Activated naive CD4-positive, alpha-beta T cell treated with anti-CD3 and anti-CD28 coated beads, Interleukin-2, amount 10 ng/mL, durations not matched to agents 7 days and 5 days (primary cell): ENCODE data around the gene PIAS2.

ENCODE experiments used
- CTCF ChIA-PET: fragments of 350-600 bp; sonication (Branson Sonifier 250); formaldehyde crosslinking; loops from one replicate; lab custom pipeline; 2021; ENCODE audit warnings: antibody characterized with exemption; lab: Charles Lee
- DNase-seq: peaks from one replicate; pipeline ENCODE4 v3.0.0-alpha.2; 2020
- H3K27ac Mint-ChIP-seq: one replicate; pipeline ENCODE4 v1.8.0; 2021; ENCODE audit warnings: mild to moderate bottlenecking, moderate library complexity, mixed read lengths
- H3K27me3 Mint-ChIP-seq: one replicate; pipeline ENCODE4 v1.8.0; 2021; ENCODE audit warnings: mild to moderate bottlenecking, mixed read lengths
- H3K36me3 Mint-ChIP-seq: one replicate; pipeline ENCODE4 v1.8.0; 2021; ENCODE audit warnings: mixed read lengths
- H3K4me1 Mint-ChIP-seq: one replicate; pipeline ENCODE4 v1.8.0; 2021; ENCODE audit warnings: mixed read lengths
- H3K4me3 Mint-ChIP-seq: one replicate; pipeline ENCODE4 v1.8.0; 2021; ENCODE audit warnings: mild to moderate bottlenecking, moderate library complexity, mixed read lengths
- H3K9me3 Mint-ChIP-seq: one replicate; pipeline ENCODE4 v1.8.0; 2021; ENCODE audit warnings: mixed read lengths

Gene PIAS2

GRCh38 chr18:46787674-46788073 is 129.6 kb downstream of the PIAS2 start:
- no peak overlapping the region for H3K27ac Mint-ChIP-seq
- no peak for DNase-seq
- no peaks in the 10 kb centered on the region for H3K27me3 Mint-ChIP-seq
- no peaks in the 10 kb centered on the region for H3K36me3 Mint-ChIP-seq
- CTCF ChIA-PET = interaction anchor here (0.6 kb wide), 1 partner anchor 172 kb away, joined by 3 read pairs; no protein-coding TSS in a partner anchor
- H3K9me3 Mint-ChIP-seq = peaks cover 3% of the 10 kb centered on the region
- no peaks in the 10 kb centered on the region for H3K4me1 Mint-ChIP-seq
- no peak overlapping the region for H3K4me3 Mint-ChIP-seq

GRCh38 chr18:46772357-46772756 is 144.9 kb downstream of the PIAS2 start:
- Mint-ChIP-seq H3K36me3 (no peaks in the 10 kb centered on the region), H3K4me3 (no peak overlapping the region), H3K9me3 (no peaks in the 10 kb centered on the region), H3K27me3 (peaks cover 10% of the 10 kb centered on the region), H3K4me1 (no peaks in the 10 kb centered on the region), H3K27ac (no peak overlapping the region)
- no peak for DNase-seq
- CTCF ChIA-PET = no interaction called here

- H3K27ac Mint-ChIP-seq = no peak overlapping the region
- H3K4me3 Mint-ChIP-seq = no peak overlapping the region
- no peaks in the 10 kb centered on the region for H3K36me3 Mint-ChIP-seq
- peaks cover 10% of the 10 kb centered on the region for H3K27me3 Mint-ChIP-seq
- H3K9me3 Mint-ChIP-seq = no peaks in the 10 kb centered on the region
- DNase-seq = no peak
- CTCF ChIA-PET = no interaction called here
- H3K4me1 Mint-ChIP-seq = no peaks in the 10 kb centered on the region
These were observed 146.2 kb downstream of the PIAS2 start for GRCh38 chr18:46771141-46771540.

GRCh38 chr18:46770708-46771107 is 146.6 kb downstream of the PIAS2 start:
- CTCF ChIA-PET = no interaction called here
- Mint-ChIP-seq H3K9me3 (no peaks in the 10 kb centered on the region), H3K27me3 (peaks cover 11% of the 10 kb centered on the region), H3K36me3 (no peaks in the 10 kb centered on the region), H3K27ac (no peak overlapping the region), H3K4me3 (no peak overlapping the region), H3K4me1 (no peaks in the 10 kb centered on the region)
- DNase-seq = no peak

- Mint-ChIP-seq H3K9me3 (no peaks in the 10 kb centered on the region), H3K4me3 (no peak overlapping the region), H3K36me3 (no peaks in the 10 kb centered on the region), H3K27ac (no peak overlapping the region), H3K4me1 (no peaks in the 10 kb centered on the region), H3K27me3 (peaks cover 19% of the 10 kb centered on the region)
- CTCF ChIA-PET = no interaction called here
- DNase-seq = no peak
These were observed 149.0 kb downstream of the PIAS2 start for GRCh38 chr18:46768166-46768921.

GRCh38 chr18:46767217-46767616 is 150.1 kb downstream of the PIAS2 start:
- Mint-ChIP-seq H3K27ac (no peak overlapping the region), H3K27me3 (peaks cover 26% of the 10 kb centered on the region), H3K36me3 (no peaks in the 10 kb centered on the region), H3K9me3 (no peaks in the 10 kb centered on the region), H3K4me1 (no peaks in the 10 kb centered on the region), H3K4me3 (no peak overlapping the region)
- DNase-seq = no peak
- CTCF ChIA-PET = no interaction called here

GRCh38 chr18:46764586-46764985 is 152.7 kb downstream of the PIAS2 start:
- H3K36me3 Mint-ChIP-seq = no peaks in the 10 kb centered on the region
- H3K27ac Mint-ChIP-seq = no peak overlapping the region
- peaks cover 30% of the 10 kb centered on the region for H3K27me3 Mint-ChIP-seq
- H3K4me1 Mint-ChIP-seq = no peaks in the 10 kb centered on the region
- H3K9me3 Mint-ChIP-seq = no peaks in the 10 kb centered on the region
- no peak overlapping the region for H3K4me3 Mint-ChIP-seq
- CTCF ChIA-PET = no interaction called here
- DNase-seq = no peak

GRCh38 chr18:46761059-46761769 is 156.1 kb downstream of the PIAS2 start:
- no peak for DNase-seq
- Mint-ChIP-seq H3K27me3 (peaks cover 56% of the 10 kb centered on the region), H3K9me3 (no peaks in the 10 kb centered on the region), H3K36me3 (no peaks in the 10 kb centered on the region), H3K27ac (no peak overlapping the region), H3K4me1 (peaks cover 6% of the 10 kb centered on the region), H3K4me3 (no peak overlapping the region)
- CTCF ChIA-PET = no interaction called here

- Mint-ChIP-seq H3K4me3 (no peak overlapping the region), H3K27me3 (peaks cover 62% of the 10 kb centered on the region), H3K36me3 (no peaks in the 10 kb centered on the region), H3K4me1 (peaks cover 17% of the 10 kb centered on the region), H3K27ac (no peak overlapping the region), H3K9me3 (no peaks in the 10 kb centered on the region)
- no peak for DNase-seq
- CTCF ChIA-PET = no interaction called here
These were observed 157.4 kb downstream of the PIAS2 start for GRCh38 chr18:46759890-46760289.

- H3K36me3 Mint-ChIP-seq = no peaks in the 10 kb centered on the region
- DNase-seq = no peak
- H3K27me3 Mint-ChIP-seq = peaks cover 83% of the 10 kb centered on the region
- H3K9me3 Mint-ChIP-seq = no peaks in the 10 kb centered on the region
- peaks cover 28% of the 10 kb centered on the region for H3K4me1 Mint-ChIP-seq
- CTCF ChIA-PET = no interaction called here
- H3K4me3 Mint-ChIP-seq = peak within 1 kb of the TSS; percentile 65
- H3K27ac Mint-ChIP-seq = no peak within 1 kb of the TSS
These were observed 160.6 kb downstream of the PIAS2 start, which contains the start of gene ST8SIA5 for GRCh38 chr18:46756559-46757201. Gene ST8SIA5 (minus strand): TSS chr18:46757053. CDS start chr18:46756508, 545 bp downstream.

- H3K27ac Mint-ChIP-seq = no peak overlapping the region
- CTCF ChIA-PET = no interaction called here
- H3K27me3 Mint-ChIP-seq = peaks cover 84% of the 10 kb centered on the region
- H3K4me3 Mint-ChIP-seq = peak overlapping the region; percentile 33
- H3K4me1 Mint-ChIP-seq = peaks cover 28% of the 10 kb centered on the region
- DNase-seq = no peak
- no peaks in the 10 kb centered on the region for H3K36me3 Mint-ChIP-seq
- no peaks in the 10 kb centered on the region for H3K9me3 Mint-ChIP-seq
These were observed 161.2 kb downstream of the PIAS2 start for GRCh38 chr18:46756025-46756558.

GRCh38 chr18:46755315-46756024 is 161.8 kb downstream of the PIAS2 start:
- no peak for DNase-seq
- H3K9me3 Mint-ChIP-seq = no peaks in the 10 kb centered on the region
- CTCF ChIA-PET = no interaction called here
- H3K36me3 Mint-ChIP-seq = no peaks in the 10 kb centered on the region
- peaks cover 83% of the 10 kb centered on the region for H3K27me3 Mint-ChIP-seq
- peaks cover 28% of the 10 kb centered on the region for H3K4me1 Mint-ChIP-seq
- no peak overlapping the region for H3K27ac Mint-ChIP-seq
- H3K4me3 Mint-ChIP-seq = peak overlapping the region; percentile 33

GRCh38 chr18:46754661-46755292 is 162.5 kb downstream of the PIAS2 start:
- DNase-seq = no peak
- no peaks in the 10 kb centered on the region for H3K36me3 Mint-ChIP-seq
- no peak overlapping the region for H3K27ac Mint-ChIP-seq
- H3K4me3 Mint-ChIP-seq = no peak overlapping the region
- peaks cover 28% of the 10 kb centered on the region for H3K4me1 Mint-ChIP-seq
- CTCF ChIA-PET = no interaction called here
- peaks cover 83% of the 10 kb centered on the region for H3K27me3 Mint-ChIP-seq
- no peaks in the 10 kb centered on the region for H3K9me3 Mint-ChIP-seq
